Measurements from ENCODE around the gene HNRNPA3. TPM values are rescaled to one million over a fixed set of nuclear protein-coding genes. Genes with fewer than 3 reads are reported as not detected.
A peak's percentile ranks its signal among the peaks of the same experiment; 100 is the strongest.

The HNRNPA3 gene
- total and polyA plus RNA-seq, 2 of the 13 experiments (the other 11 are each of a cell fraction or from before 2014, with no cell fraction given), result 73.3 to 97.7 TPM

- TF ChIP-seq IRX3 (CRISPR knock-in tag; IDR thresholded peaks at IDR 0.05; ENCODE audit: borderline replicate concordance, low read depth) (no peak; the same call in 1 of the 2 replicates), MAX (IDR thresholded peaks at IDR 0.05) (peak; percentile 76; the same call in 1 of the 2 replicates), REXO4 (CRISPR knock-in tag; IDR thresholded peaks at IDR 0.05; ENCODE audit: borderline replicate concordance) (no peak), PTBP1 (IDR thresholded peaks at IDR 0.05; ENCODE audit: low read depth, low read length, poor library complexity, severe bottlenecking) (no peak), ZFP82 (CRISPR knock-in tag; IDR thresholded peaks at IDR 0.05; ENCODE audit: borderline replicate concordance) (0 out of 2 replicates have a peak, but pooled peaks have one; percentile 6), ZC3H13 (CRISPR knock-in tag; IDR thresholded peaks at IDR 0.05) (no peak; the same call in 1 of the 2 replicates), HES4 (CRISPR knock-in tag; IDR thresholded peaks at IDR 0.05; ENCODE audit: borderline replicate concordance) (no peak; the same call in 1 of the 2 replicates), GATA4 (IDR thresholded peaks at IDR 0.05; ENCODE audit: borderline replicate concordance, low read depth) (peak; percentile 71; the same call in 1 of the 2 replicates), SRSF4 (IDR thresholded peaks at IDR 0.05; ENCODE audit: low read depth, low read length, poor library complexity, severe bottlenecking) (no peak), E2F1 (CRISPR knock-in tag; IDR thresholded peaks at IDR 0.05) (peak; percentile 98), LCORL (IDR thresholded peaks at IDR 0.05) (peak; percentile 46; the same call in 1 of the 2 replicates), LCORL (CRISPR knock-in tag; IDR thresholded peaks at IDR 0.05) (peak; percentile 71), DRAP1 (CRISPR knock-in tag; IDR thresholded peaks at IDR 0.05) (peak; percentile 95), ADNP (CRISPR knock-in tag; IDR thresholded peaks at IDR 0.05) (no peak), FOXA3 (CRISPR knock-in tag; IDR thresholded peaks at IDR 0.05) (no peak; the same call in 1 of the 2 replicates), DMAP1 (CRISPR knock-in tag; IDR thresholded peaks at IDR 0.05) (peak; percentile 91; the same call in 1 of the 2 replicates), RBM39 (IDR thresholded peaks at IDR 0.05; ENCODE audit: low read depth, low read length, poor library complexity, severe bottlenecking) (no peak), ASH2L (IDR thresholded peaks at IDR 0.05; ENCODE audit: insufficient read length, low read depth, low read length) (peak; percentile 78), ZNF12 (CRISPR knock-in tag; IDR thresholded peaks at IDR 0.05) (no peak), MEF2D (CRISPR knock-in tag; IDR thresholded peaks at IDR 0.05) (peak; percentile 57; the same call in 1 of the 2 replicates), IKZF5 (CRISPR knock-in tag; IDR thresholded peaks at IDR 0.05) (no peak)
Observed at GRCh38 chr2:177212106-177212890, at the start of gene HNRNPA3 (continued).

Measured in HepG2 (cell line).